ENCODE data around the gene CHN2.

CHN2 gene

DNA sequence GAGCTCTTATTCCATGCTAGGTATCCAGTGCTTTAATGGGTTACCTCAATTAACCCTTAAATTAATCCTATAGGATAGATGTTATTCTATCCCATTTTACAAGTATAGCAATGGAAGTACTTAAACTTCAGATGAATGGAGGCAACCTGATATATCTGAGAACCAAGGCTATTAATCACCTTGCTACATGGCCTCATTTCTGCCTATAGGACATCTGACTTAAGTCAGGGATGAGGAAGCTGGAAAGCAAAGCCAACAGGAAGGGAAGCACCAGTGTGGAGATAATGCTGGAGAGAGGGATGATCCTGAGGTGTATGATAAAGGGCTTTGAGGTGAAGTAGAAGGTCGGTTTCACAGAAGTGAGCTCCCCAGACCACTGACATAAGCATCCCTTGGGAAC is 132.3 kb downstream of the CHN2 start:
- TF ChIP-seq, protein P1, sequence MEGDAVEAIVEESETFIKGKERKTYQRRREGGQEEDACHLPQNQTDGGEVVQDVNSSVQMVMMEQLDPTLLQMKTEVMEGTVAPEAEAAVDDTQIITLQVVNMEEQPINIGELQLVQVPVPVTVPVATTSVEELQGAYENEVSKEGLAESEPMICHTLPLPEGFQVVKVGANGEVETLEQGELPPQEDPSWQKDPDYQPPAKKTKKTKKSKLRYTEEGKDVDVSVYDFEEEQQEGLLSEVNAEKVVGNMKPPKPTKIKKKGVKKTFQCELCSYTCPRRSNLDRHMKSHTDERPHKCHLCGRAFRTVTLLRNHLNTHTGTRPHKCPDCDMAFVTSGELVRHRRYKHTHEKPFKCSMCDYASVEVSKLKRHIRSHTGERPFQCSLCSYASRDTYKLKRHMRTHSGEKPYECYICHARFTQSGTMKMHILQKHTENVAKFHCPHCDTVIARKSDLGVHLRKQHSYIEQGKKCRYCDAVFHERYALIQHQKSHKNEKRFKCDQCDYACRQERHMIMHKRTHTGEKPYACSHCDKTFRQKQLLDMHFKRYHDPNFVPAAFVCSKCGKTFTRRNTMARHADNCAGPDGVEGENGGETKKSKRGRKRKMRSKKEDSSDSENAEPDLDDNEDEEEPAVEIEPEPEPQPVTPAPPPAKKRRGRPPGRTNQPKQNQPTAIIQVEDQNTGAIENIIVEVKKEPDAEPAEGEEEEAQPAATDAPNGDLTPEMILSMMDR (IDR thresholded peaks at IDR 0.05) = no peak
- TF ChIP-seq ZFX (IDR thresholded peaks at IDR 0.05; ENCODE audit: borderline replicate concordance) = no peak
- H3K27ac ChIP-seq = no peak overlapping the region

DNA sequence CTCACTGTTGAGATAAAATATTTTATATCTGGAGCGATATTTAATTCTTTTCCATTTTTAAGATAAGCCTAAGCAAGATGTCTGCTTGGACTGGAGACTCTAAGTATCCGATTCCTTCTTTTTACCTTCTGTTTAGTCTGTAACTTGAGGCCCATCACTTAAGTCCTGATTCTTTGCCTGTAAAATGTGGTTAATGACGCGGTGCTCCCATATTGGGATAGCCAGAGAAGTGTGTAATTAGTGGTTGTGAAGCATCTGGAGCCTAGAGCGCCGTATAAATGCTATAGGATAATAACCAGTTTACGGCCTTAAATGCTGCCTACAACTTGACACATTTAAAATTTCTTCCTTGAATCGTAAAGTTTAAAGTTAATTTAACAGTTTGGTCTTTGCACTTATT is 132.9 kb downstream of the CHN2 start:
- H3K27ac ChIP-seq = no peak overlapping the region
- no peak for TF ChIP-seq ZFX (IDR thresholded peaks at IDR 0.05; ENCODE audit: borderline replicate concordance)

DNA sequence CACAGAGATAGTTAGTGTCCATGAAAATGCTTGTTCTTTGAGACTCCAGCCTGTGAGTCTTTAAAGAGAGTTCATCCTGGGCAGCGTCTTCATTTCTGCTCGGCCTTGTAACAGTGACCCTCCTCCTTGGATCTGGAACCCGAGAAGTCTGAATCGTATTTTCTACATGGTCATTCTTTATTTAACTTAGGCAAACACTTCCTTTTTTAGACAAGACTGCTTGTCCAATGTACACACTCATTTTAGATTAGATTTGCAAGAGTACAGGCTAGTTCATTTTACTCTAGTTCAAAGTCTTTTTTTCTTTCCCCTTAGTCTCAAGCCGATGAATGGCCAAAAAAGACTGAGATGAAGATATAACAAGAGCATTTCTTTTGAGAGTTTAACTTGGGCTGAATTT is 133.5 kb downstream of the CHN2 start:
- no peak overlapping the region for H3K27ac ChIP-seq
- TF ChIP-seq, protein P1 (IDR thresholded peaks at IDR 0.05) = no peak
- TF ChIP-seq ZFX (IDR thresholded peaks at IDR 0.05; ENCODE audit: borderline replicate concordance) = no peak

DNA sequence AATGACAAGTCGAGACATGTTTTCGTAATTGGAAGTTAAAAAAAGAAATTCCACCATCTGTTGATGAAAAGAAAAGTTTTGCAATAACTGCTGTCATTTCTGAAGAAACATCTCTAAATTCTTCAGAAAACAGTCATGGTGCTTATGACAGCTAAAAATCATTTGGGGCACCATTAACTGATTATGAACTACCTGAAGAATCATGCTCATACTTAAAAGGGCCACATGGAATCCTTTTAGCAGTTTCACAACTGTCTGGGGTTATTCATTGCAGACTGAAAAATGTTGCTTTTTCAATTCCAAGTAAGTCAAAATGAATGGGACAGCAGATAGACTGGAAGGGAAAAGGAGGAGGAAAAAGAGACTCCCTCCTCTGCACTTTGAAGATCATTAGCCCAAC is 134.2 kb downstream of the CHN2 start:
- TF ChIP-seq, protein P1 (IDR thresholded peaks at IDR 0.05) = no peak
- TF ChIP-seq ZFX (IDR thresholded peaks at IDR 0.05; ENCODE audit: borderline replicate concordance) = no peak
- no peak overlapping the region for H3K27ac ChIP-seq

DNA sequence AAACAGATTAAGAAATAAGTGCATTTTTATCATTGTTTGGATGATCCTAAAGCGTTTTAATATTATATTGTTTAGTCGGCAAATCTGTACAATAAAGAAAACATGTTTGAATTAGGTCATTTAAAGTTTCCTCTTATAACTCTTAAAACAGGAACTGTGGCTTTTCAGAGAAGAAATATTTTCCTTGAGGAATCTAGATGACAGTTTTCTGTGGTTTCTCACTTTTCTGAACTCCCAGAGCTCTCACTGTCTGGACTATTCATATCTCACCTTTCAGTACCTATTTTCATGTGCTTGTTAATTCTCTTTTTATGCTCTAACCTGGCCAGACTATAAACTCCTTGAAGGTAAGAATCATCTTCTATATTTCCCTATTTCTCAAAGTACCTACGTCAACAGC is 135.1 kb downstream of the CHN2 start:
- TF ChIP-seq, protein P1 (IDR thresholded peaks at IDR 0.05) = no peak
- no peak for TF ChIP-seq ZFX (IDR thresholded peaks at IDR 0.05; ENCODE audit: borderline replicate concordance)
- no peak overlapping the region for H3K27ac ChIP-seq

DNA sequence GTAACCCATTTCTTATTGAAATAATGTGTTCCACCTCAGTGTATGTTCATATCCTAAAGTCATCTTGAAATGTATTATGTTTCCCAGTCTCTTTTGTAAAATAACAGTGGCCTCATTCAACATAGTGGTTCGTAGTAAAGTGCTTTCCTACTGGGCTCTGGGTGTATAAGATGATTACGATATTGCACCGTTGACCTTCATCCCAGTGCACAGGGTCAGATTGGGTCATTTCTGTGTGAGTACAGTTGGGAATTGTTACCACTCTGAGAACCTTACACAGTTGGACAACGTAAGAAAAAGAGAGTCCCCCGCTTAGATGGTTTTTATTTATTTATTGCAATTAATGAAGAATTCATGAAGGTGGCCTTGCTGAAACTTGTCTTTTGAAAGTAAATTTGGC is 135.6 kb downstream of the CHN2 start:
- H3K27ac ChIP-seq = no peak overlapping the region
- TF ChIP-seq ZFX (IDR thresholded peaks at IDR 0.05; ENCODE audit: borderline replicate concordance) = no peak
- TF ChIP-seq, protein P1 (IDR thresholded peaks at IDR 0.05) = no peak

DNA sequence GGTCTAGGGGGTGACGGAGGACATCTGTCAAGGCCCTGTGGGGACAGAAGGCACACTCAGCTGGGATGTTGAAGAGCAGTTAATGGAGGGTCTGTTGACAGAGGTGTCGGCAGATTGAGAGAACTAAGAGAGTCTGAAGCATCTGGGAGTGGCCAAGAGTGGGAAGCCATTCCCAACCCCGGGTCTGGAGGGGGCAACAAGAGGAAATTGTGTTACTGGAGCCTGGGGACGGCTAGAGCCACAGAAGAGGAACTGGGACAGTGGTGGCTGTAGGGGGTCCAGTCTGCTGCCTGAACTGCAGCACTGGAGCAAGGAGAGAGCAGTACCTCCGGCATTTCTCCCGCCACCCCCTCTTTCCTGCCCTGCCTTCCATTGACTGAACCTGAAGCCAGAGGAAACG is 136.6 kb downstream of the CHN2 start:
- no peak for TF ChIP-seq ZFX (IDR thresholded peaks at IDR 0.05; ENCODE audit: borderline replicate concordance)
- TF ChIP-seq, protein P1 (IDR thresholded peaks at IDR 0.05) = no peak
- no peak overlapping the region for H3K27ac ChIP-seq

DNA sequence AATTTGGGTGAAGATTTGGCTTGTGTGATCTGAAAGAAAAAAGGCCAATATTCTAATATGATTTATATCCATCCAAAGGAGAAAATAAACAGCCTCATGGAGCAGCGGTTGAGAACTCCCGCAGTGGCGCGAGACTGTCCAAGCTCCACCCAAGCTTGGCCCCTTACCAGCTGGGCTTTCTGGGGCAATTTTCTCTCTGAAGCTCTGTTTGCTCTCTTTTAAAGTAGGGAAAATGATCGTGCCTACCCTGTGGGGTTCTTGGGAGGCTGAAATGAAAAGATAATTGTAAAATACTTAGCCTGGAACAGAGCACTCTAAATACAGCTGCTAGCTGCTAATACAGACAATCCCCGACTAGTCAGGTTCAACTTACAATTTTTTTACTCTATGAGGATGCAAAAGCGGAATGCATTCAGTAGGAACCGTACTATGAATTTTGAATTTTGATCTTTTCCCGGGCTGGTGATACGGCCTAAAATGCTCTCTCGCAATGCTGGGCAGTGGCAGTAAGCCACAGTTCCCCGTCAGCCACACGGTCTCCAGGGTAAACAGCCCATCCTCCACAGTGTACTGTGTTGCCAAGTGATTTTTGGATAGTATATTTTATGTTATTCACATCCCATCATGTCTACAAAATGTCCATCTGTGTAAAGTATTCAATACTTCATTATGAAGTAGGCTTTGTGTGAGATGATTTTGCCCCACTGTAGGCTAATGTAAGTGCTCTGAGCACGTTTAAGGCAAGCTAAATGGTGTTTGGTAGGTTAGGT is 137.7 kb downstream of the CHN2 start:
- no peak overlapping the region for H3K27ac ChIP-seq
- TF ChIP-seq, protein P1 (IDR thresholded peaks at IDR 0.05) = no peak
- no peak for TF ChIP-seq ZFX (IDR thresholded peaks at IDR 0.05; ENCODE audit: borderline replicate concordance)

Data from 22Rv1 (cell line).